Heart left ventricle (tissue), 13 donors: ENCODE measurements around the gene CMTM5.

Experiments used
- CTCF ChIP-seq, 12 donors: fragments of 200-600 bp; sonication (generic) in 4 of 12; IDR thresholded peaks; one replicate each; pipeline versions ENCODE4 v1.5.0 to v1.8.0; 2018 to 2022; ENCODE audit warnings: antibody characterized with exemption in 12 of 12, mild to moderate bottlenecking in 5 of 12
- POLR2A ChIP-seq, 2 donors: fragments of 450-650 bp; IDR thresholded peaks; one replicate each; pipeline ENCODE4 v1.6.1; 2017; ENCODE audit warnings: antibody characterized with exemption in 2 of 2, mild to moderate bottlenecking in 2 of 2, moderate library complexity in 2 of 2
- donor health status: ischemic (EF 13 %, LVEDD 7.1; RV severe dilation, severe dysfunction).
- donor health status: DM: no; HTN: yes; CAD: no.
- donor health status: DM: no; HTN: no; CAD: no.
- donor health status: ischemic (EF 25% LVEDD 6.9; RV normal size, moderate dysfunction).
- donor health status: ischemic (EF 25% LVEDD 5.7; RV mildly dilated, moderate dysfunction).
- donor health status: ischemic (EF 35%, LVEDD 5.7; RV mildly dilated, moderate dysfunction).
- donor health status: nonischemic (EF 11% LVEDD 7.7; RV severe dilation, severe dysfunction).
- donor health status: DM: yes; HTN: yes; CAD: no.
- donor health status: PGD.
- donor health status: ischemic (EF 29% LVEDD 5.4; RV normal size, mild dysfunction).
- donor health status: nonischemic (EF 23%, LVEDD 6.1; RV moderate dilation, normal function).

- no peak for TF ChIP-seq CTCF (IDR thresholded peaks at IDR 0.05)
- no peak for TF ChIP-seq POLR2A (IDR thresholded peaks at IDR 0.05)
These were observed 328 bp downstream of the CMTM5 start for GRCh38 chr14:23377198-23377550.
